Midbrain (tissue), 1 donor: ENCODE results near the gene RALB.
"Not testable (repeated sequence)": the region's sequence is repeated elsewhere in the genome, so short reads cannot be mapped to it uniquely, and the experiment has no call there.

Source experiments
- DNase-seq: peaks from one replicate; lab custom pipeline; 2025; lab: John Stamatoyannopoulos, UW

RALB gene

DNA sequence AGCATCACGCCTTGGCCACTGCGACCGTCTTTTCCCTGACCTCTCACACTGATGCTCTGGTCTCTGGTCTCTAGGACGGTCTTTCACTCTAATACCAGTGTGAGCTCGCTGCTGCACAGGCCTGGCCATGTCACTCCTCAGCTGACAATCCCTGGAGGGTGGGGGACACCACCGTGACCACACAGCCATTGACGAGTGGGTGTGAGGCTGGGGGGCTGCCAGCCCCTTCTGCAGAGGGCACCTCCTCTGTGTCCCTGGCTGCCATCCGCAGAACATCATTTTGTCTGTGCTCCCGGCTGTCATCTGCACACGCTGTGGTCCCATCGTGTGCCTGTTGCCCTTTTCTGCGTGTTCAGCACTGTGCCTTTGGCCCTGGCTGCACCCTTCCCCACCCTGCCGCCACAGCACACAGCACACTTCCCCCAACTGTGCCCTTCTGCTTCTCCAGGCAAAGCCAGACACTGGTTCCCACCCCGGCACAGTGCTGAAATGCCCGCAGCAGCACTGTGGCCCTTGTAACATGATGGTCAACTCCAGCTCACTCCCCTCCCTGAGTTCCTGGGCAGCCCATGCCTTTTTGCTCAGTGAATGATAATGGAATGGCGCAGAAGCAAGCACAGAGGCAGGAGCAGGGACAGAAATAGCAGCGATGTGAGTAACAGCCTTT lies 62.8 kb downstream of the RALB start:
- no peak for DNase-seq

DNA sequence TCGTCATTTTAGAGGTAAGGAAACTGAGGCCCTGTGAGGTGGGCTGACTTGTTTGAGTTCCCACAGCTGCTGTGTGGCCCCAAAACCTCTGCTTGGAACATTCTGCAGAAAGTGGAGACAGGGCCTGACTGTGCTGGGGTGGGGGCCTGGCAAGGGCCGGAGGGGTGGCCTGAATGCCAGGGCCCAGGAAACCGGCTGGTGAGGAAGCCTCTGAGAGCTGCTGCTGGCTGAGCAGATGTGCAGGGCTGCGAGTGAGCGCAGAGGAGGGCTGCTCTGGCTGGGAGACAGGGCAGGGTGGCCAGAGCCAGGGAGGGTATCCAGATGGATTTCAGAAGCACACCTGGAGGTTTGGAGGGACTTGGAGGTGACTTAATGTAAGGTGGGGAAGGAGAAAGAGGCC lies 63.4 kb downstream of the RALB start:
- no peak for DNase-seq

DNA sequence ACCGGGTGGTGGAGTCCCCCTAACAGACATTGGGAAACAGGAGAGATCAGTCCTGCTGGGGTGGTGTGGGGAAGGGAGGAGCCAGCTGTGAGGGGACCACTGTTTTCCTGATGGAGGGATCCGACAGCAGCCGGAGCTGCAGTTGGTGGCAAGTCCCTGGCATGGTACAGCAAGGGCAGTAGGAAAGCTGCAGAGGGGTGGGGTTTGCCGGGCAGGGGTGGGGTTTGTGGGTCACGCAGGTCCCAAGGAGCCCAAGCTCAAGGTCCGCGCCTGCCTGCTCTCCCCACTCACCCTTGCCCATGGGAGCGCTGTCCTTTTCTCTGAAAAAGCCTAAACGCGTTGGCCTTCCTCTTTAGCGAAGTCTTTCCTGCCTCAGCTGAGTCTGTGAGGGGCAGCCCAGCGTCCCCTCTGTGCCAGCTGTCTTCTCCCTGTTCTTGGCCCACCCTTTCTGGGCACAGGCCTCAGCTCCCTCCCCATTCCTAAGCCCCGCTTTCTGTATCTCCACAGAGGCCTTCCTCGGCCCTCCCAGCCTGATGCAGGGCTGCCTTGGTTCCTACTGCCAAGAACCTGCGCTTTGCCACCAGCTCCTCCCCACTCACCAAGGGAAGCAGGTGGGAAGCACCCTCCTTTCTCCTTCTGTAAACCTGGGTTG lies 64.0 kb downstream of the RALB start:
- no peak for DNase-seq

DNA sequence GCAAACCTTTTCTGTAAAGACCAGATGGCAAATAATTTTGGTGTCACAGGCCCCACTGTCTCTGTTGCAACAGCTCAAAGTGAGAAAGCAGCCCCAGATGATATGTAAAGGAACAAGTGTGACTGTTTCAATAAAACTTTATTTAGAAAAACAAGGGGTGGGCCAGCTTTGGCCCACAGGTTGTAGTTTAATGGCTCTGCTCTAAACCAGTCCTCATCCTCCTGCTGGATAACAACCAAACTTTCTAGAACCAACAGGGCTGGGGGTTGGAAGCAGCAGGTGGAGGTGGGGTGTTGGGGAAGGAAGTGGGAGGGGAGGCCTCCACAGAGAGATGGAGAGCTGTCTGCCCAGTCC lies 64.5 kb downstream of the RALB start:
- no peak for DNase-seq

DNA sequence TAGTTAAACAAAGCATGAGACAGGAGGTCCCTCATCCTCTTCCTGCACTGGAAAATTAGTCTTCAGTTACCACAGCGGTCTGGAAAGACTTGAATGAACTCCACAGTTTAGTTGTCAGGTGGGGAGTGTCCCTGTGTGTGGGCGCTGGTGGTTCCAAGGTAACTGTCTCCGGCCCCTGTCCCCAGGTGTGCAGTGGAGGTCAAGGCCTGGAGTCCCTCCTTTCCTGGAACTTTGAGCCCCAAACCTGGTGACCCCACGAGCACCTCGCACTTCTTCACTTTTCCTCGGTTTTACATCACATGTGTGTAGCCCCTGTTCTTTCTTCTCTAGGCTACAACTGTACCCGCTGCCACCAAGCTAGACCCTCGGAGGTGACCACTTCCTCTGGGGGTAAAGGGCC lies 65.3 kb downstream of the RALB start:
- DNase-seq, result no peak

DNA sequence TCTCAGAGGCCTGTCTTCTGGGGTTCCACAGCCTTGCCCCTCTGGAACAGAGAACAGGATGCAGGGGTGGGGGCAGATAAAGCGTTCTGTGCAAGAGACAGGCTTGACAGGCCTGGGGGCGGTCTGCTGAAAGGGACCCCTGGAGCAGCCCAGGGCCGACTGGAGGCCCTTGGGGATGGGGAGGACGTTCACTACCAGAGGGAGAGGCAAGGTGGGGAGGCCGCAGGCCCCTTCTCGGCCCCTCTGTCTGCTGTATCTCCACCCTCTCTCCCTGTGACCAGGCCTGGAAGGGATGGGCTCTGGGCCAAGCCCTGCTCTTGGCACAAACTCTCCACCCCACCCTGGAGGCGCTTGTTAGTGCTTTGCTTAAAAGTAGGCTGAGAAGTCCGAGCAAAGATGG lies 66.0 kb downstream of the RALB start:
- no peak for DNase-seq

DNA sequence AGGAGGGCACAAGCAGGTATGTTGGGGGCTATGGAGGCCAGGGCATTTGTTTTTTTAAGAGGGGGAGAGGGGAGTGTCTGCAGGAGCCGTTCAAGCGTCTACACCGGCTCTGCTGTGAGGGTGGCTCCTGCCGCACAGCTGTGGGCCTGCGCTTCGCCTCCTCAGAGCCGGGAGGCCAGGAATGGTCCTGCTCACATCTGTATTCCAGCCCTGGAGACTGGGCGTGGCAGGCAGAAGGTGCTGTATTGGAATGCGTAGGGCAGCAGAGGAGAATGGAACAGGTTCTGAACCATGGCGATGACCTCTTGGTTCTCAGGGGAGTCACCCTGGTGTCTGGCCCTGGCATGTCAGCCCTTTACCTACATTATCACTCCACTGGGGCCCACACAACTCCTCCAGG lies 66.5 kb downstream of the RALB start:
- no peak for DNase-seq

DNA sequence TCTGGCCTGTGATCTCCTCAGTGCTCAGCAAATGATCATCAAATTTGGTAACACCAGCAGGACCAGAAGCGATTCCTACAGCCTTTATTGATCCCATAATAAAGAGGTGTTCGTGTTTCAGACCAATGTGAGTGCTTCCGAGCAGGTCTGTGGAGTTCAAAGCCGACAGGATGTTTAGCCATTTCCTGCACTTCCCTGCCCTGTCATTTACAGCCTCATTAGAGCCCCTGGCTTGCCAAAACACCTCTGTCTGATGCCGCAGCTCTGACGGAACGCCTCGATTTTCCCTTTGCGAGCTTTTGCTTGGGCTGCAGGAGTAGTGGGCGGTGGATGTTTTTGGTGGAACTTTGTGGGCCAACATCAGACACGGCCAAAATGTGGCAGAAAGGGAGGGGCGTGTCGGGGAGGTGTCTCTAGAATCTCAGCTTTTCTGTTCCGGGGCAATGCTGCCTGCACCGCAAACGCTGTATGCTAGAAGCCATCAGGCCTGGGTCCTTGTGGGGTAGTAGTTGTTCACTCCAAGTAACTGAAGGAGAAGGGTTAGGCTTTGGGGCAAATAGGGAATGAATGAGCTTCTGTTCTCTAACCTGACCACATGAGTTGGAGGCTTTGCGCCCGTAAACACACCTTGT lies 67.2 kb downstream of the RALB start:
- no peak for DNase-seq

DNA sequence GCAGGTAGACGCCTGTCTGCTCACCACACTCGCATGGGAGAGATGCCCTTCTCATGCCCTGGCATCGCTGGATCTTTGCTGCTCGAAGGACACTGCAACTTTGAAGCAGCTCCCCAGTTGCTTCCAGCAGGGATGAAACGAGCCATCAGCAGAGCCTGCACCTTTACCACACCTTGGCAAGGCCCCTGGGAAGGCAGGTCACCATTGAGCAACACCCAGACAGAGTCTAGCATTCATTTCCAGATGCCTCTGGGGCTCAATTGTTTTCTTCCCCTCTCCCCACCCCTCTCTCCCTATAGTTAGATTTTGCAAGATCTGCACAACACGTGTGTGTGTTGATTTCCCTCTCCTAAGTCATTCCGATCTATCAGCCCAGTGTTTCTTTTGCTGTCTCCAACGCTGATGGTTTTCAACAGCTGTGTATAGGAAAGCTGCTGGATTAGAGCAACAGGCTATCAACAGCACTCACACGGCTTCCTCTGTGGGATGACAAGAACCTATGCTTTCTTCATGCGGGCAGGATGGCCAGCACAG lies 67.7 kb downstream of the RALB start:
- DNase-seq, result no peak

DNA sequence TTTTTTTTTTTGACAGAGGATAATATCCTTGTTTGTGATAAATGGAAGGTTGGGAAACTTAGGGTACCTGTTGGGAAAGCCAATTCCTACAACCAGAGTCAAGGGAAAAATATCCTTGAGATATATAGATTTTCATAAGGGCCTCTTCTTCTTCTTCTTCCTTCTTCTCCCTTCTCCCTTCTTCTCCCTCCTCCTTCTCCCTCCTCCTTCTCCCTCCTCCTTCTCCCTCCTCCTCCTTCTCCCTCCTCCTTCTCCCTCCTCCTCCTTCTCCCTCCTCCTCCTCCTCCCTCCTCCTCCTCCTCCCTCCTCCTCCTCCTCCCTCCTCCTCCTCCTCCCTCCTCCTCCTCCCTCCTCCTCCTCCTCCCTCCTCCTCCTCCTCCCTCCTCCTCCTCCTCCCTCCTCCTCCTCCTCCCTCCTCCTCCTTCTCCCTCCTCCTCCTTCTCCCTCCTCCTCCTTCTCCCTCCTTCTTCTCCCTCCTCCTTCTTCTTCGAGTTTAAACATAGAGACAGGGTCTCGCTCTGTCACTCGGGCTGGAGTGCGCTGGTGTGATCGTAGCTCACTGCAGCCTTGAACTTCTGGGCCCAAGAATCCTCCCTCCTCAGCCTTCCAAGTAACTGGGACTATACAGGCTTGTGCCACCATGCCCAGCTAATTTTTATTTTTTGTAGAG lies 68.4 kb downstream of the RALB start:
- not testable (repeated sequence) for DNase-seq

DNA sequence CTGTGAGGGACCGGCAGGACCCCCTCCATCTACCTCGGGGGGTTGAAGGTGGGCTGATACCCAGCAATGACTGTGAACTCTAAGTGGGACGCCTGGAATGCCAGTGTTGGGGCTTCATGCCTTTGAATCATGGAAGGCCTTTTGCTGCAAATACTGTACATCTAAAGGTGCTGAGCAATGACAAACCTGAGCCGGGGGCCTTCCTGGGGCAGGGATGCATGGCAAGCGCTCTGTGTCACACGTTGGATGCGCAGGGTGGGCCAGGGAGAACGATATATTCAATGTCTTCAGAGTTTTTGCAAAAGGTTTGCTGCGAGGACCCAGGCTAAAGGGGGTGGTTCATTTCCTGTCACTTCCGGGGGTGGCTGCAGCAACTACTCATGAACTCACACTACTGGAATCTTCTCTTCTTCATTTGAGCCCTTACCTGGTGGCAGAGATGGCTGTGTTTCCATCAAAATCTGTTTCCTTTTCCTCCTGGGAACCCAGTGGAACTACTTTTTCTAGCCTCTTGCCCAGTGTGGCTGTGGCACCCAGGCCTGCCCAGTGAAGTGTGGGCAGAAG lies 69.2 kb downstream of the RALB start:
- no peak for DNase-seq

DNA sequence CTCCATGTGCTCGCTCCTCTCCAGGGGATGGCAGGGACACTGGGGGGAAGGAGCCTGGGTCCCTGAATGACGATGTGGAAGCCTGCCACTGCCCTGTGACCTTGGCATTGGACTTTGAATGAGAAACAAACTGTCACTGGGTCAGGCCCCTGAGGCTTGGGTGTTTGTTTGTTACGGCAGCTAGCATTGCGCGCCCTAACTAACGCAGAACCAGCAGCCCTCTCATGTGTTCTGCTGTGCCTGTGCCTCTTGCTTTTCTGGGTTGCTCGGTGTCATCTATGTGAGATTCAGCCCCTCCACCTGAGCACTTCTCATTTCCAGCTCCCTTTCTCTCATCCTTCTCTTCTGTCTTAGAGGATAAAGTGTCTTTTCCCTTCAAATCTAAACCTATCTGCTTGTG lies 69.7 kb downstream of the RALB start:
- no peak for DNase-seq

DNA sequence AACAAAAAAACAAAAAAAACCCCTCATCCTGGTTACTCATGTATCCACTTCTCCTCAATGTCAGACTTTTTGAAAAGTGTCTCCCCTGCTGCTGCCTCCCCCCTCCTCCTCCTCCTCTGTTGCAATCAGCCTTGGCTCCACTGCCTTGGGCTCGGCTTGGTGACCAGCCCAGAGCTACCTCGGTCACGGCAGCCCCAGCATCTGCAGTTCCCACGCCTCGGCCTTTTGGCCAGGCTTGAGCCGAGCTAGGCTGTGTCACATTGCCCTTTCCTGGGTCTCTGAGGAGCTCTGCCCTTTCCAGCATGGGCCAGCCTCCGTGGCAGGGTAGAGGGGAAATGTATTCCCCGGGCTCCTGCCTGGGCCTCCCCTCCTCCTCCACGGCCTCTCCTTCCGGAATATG lies 70.6 kb downstream of the RALB start:
- DNase-seq, result peak; percentile 23

DNA sequence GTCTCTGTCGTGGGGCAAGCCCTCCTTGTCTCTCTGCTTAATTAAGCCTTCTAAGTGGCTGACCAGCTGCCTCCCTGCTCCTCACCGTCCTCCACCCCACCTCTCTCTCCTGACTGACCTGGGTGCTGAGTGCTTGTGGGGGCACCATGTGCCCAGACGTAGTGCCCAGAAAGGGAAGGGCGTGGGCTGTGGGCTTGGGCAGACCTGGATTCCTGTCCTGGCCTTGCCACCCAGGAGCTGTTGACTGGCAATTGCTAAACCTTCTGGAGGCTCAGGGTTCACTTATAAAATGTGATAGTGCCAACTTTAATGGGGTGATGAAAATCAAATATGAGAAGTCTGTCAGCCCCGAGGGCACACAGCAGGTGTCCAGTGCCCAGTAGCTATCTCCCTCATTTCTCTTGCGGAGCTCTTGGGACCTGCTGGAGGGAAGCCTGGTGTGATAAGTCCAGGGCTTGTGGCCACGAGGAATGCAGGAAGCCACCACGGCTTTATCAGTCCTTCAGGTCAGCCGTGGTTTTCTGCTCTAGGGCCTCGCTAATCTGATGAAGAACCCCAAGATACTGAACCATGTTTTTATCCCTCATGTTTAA lies 71.3 kb downstream of the RALB start:
- DNase-seq, result no peak

DNA sequence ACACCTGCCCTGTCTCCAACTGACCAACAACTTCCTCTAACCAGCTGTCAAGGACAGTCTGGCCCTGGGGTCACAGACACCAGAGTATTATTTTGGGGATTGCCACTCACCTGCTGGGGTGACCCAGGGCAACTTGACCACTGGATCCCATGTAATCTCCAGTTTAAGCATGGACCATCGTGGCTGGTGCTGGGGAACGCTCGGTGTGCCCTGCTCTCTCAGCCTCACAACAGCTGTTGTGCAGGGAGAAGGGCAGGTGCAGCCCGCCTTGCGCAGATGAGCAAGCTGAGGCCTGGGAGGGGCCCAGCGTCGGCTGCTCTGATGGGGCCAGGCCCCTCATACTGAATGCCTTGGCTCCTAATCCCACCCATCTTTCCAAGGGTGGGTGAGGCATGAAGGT lies 72.3 kb downstream of the RALB start:
- DNase-seq, result no peak

DNA sequence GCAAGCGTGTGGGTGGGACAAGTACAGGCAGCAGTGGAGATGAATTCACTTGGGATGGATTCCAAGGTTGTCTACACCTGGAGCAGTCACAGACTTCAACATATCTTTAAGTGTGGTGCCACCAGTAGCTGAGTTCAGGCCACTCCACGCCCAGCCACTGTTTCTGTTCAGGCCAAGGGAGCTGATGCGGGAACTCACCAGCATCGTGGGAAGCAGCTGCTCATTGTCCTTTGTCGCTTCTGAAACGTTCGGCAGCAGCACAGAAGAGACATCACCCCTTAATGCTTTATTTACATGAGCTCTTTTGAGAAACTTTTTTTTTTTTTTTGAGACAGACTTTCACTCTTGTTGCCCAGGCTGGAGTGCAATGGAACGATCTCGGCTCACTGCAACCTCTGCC lies 73.4 kb downstream of the RALB start:
- no peak for DNase-seq

DNA sequence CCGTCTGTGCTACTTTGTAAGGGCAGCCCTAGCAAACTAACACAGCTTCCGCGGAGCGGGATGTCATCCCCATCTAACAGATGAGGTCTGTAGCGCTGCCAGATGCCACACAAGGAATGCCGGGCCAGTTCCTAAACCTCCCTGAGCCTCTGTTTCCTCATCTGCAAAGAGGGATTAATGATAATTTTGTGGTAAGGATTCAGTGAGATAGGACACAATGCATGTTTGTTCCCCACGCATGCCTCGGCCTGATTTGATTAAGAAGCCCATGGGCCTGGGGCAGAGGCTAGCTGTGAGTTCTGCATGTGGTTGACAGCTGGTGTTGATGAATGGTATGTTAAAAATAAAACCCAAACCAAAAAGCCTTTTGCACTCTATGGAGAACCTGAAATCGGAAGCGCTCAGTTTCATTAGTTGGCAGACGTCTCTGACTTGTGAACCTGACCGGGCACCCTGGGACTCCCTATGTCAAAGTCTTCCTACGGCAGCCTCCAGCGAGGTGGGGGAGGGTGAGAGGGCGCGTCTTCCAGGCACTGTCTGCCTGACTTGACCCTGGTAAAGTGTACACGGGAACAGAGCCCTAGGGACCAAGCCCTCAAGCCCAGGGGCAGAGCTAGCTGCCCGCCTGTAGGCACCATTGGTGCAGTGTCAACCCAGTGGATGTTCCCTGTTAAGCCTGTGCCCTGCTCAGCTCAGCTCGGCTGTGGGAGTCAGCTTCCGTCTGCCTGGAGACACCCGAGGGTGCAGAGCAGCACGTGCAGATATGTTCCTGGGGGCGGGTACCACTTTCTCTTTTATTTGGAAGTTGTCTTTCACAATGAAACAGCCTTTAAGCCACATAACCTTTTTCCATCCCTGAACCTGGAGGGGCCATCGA lies 78.5 kb downstream of the RALB start:
- DNase-seq, result no peak

DNA sequence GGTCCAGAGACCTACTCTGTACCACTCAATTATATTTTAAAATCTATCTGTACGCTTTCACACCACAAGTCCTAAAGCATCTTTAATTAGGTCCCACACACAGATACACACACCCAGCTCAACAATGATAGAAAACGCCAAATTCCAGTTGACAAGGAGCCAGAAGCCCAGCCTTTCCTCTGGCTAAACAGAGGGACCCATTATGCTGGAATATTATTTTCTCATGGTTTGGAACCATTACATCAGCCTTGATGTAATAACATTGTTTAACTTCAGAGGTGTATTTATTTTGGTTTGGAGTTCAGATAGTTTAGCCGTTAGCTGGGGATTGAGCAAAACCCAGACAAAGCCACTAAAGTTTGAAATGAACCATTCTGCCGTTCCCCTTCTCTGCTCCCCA lies 79.3 kb downstream of the RALB start:
- no peak for DNase-seq

DNA sequence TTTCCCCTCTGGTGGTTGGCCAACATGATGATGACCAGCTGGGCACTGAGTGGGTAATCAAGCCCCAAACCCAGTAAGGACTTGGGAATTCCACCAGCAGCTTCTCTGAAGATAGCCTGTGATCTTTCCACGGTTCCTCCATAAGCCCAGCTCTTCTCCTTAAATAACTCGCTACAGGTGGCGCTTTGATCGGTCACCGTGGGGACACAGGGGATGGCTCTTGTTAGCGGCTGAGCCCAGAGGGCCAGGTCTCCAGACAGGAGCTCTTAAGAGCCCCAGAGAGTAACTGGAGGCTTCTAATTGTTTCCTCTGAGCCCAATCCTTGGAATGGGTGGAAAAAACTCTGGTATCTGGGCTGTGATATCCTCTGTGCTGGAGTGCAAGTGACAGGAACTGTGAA lies 79.7 kb downstream of the RALB start:
- DNase-seq, result no peak

DNA sequence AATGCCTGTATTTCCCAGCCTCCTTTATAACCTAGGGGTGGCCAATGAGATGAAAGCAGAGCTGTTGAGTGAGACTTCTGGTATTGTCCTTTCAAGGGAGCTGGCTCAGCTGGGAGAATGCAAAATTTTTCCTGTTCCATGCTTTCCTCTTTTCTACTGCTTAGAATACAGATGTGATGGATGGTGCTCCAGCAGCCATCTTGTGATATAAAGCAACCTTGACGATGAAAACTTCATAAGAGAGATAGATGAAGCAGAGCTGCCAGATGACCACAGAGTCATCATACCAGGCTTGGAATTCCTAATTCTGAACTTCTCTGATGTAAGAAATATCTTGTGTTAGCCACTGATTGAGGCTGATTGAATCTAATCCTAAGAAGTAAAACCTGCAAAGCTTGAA lies 81.4 kb downstream of the RALB start:
- DNase-seq, result no peak

DNA sequence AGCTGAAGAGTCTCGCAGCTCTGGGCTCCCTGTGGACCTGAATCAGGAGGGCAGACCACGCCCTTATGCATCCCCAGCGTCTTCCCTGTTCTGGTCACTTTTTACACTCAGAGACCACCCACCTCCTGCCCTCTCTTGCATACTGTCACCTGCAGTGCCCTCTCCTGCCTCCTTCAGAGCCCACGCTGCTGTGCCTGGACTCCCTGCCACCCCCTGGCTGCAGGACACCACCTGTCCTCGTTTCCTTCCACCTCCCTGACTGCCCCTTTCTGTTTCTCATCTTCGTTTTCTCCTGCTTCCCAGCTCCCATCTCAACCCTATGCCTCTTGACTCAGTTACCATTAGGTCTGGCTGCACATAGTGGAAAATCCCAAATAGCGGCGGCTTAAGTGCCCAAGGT lies 84.1 kb downstream of the RALB start:
- DNase-seq, result no peak
